Activated T-helper 1 cell treated with anti-CD3 and anti-CD28 coated beads, Interleukin-12 subunit alpha, Interleukin-12 subunit beta, Interleukin-2, Interleukin-4 antibody, amounts not matched to agents 30 ng/mL and 10 ng/mL and 1 ng/mL, durations not matched to agents 14 hours and 24 hours and 36 hours (primary cell): ENCODE results near the gene SGCE. TPM values are rescaled to one million over a fixed set of nuclear protein-coding genes. Genes with fewer than 3 reads are reported as not detected.

ENCODE experiments used
- DNase-seq: peaks from one replicate; pipeline ENCODE4 v3.0.0; 2021; ENCODE audit warnings: low spot score
- H3K27ac Mint-ChIP-seq: one replicate; pipeline ENCODE4 v1.8.0; 2021; ENCODE audit warnings: mild to moderate bottlenecking, mixed read lengths
- H3K27me3 Mint-ChIP-seq: one replicate; pipeline ENCODE4 v1.8.0; 2022; ENCODE audit warnings: mild to moderate bottlenecking, moderate library complexity, mixed read lengths; ENCODE audit not compliant: insufficient read depth
- H3K36me3 Mint-ChIP-seq: one replicate; pipeline ENCODE4 v1.8.0; 2021; ENCODE audit warnings: low read depth, mixed read lengths
- H3K4me1 Mint-ChIP-seq: one replicate; pipeline ENCODE4 v1.8.0; 2021; ENCODE audit warnings: low read depth, mixed read lengths
- H3K4me3 Mint-ChIP-seq: one replicate; pipeline ENCODE4 v1.8.0; 2021; ENCODE audit warnings: mild to moderate bottlenecking, moderate library complexity, mixed read lengths
- H3K9me3 Mint-ChIP-seq: one replicate; pipeline ENCODE4 v1.8.0; 2021; ENCODE audit warnings: mixed read lengths
- intact Hi-C: fragments of 100-400 bp; cut with micrococcal nuclease; formaldehyde crosslinking; loops from one replicate; pipeline ENCODE4 v1.15.1; 2024
- total RNA-seq: library from RNA; stranded (reverse); gene quantifications from 2 replicates; pipeline ENCODE4 v1.2.3, GENCODE V29; 2022

The SGCE gene
- total RNA-seq, 1 donor from 2014 or later, result not detected

- H3K4me1 Mint-ChIP-seq, result peaks cover 19% of the 10 kb centered on the region
- H3K4me3 Mint-ChIP-seq, result peak overlapping the region; percentile 83
- H3K9me3 Mint-ChIP-seq, result no peaks in the 10 kb centered on the region
- H3K27ac Mint-ChIP-seq, result no peak overlapping the region
- DNase-seq, result no peak
- H3K36me3 Mint-ChIP-seq, result no peaks in the 10 kb centered on the region
- intact Hi-C loops, result loop anchor here (2.0 to 5.0 kb wide), 3 partner anchors 22 to 1423 kb away; partner anchors contain the start of gene VPS50
- H3K27me3 Mint-ChIP-seq, result peaks cover 41% of the 10 kb centered on the region
Measured at GRCh38 chr7:94655126-94655847, 646 bp downstream of the SGCE start.

GRCh38 chr7:94654783-94655125, 1.2 kb downstream of the SGCE start:
- Mint-ChIP-seq H3K27me3 (peaks cover 44% of the 10 kb centered on the region), H3K9me3 (no peaks in the 10 kb centered on the region), H3K4me1 (peaks cover 19% of the 10 kb centered on the region), H3K27ac (no peak overlapping the region), H3K4me3 (peak overlapping the region; percentile 76), H3K36me3 (no peaks in the 10 kb centered on the region)
- no peak for DNase-seq
- intact Hi-C loops, result loop anchor here (1.0 to 5.0 kb wide), 4 partner anchors 22 to 1422 kb away; partner anchors contain the start of genes CASD1 and VPS50

- Mint-ChIP-seq H3K9me3 (no peaks in the 10 kb centered on the region), H3K4me3 (no peak overlapping the region), H3K27ac (no peak overlapping the region), H3K36me3 (no peaks in the 10 kb centered on the region), H3K4me1 (peaks cover 8% of the 10 kb centered on the region), H3K27me3 (peaks cover 48% of the 10 kb centered on the region)
- no peak for DNase-seq
- intact Hi-C loops, result no loop called here
Measured at GRCh38 chr7:94650147-94651051, 5.5 kb downstream of the SGCE start.

- Mint-ChIP-seq H3K4me3 (no peak overlapping the region), H3K27me3 (peaks cover 39% of the 10 kb centered on the region), H3K9me3 (no peaks in the 10 kb centered on the region), H3K4me1 (no peaks in the 10 kb centered on the region), H3K36me3 (no peaks in the 10 kb centered on the region), H3K27ac (no peak overlapping the region)
- intact Hi-C loops, result no loop called here
- DNase-seq, result no peak
Measured at GRCh38 chr7:94649450-94649849, 6.5 kb downstream of the SGCE start.

GRCh38 chr7:94648731-94649130, 7.2 kb downstream of the SGCE start:
- Mint-ChIP-seq H3K36me3 (no peaks in the 10 kb centered on the region), H3K9me3 (no peaks in the 10 kb centered on the region), H3K27ac (no peak overlapping the region), H3K4me1 (no peaks in the 10 kb centered on the region), H3K4me3 (no peak overlapping the region), H3K27me3 (peaks cover 37% of the 10 kb centered on the region)
- DNase-seq, result no peak
- intact Hi-C loops, result no loop called here

GRCh38 chr7:94647295-94647694, 8.6 kb downstream of the SGCE start:
- no peaks in the 10 kb centered on the region for H3K36me3 Mint-ChIP-seq
- H3K27ac Mint-ChIP-seq, result no peak overlapping the region
- H3K4me1 Mint-ChIP-seq, result no peaks in the 10 kb centered on the region
- intact Hi-C loops, result no loop called here
- no peak overlapping the region for H3K4me3 Mint-ChIP-seq
- DNase-seq, result no peak
- peaks cover 32% of the 10 kb centered on the region for H3K27me3 Mint-ChIP-seq
- no peaks in the 10 kb centered on the region for H3K9me3 Mint-ChIP-seq

- Mint-ChIP-seq H3K27ac (no peak overlapping the region), H3K9me3 (no peaks in the 10 kb centered on the region), H3K27me3 (peaks cover 18% of the 10 kb centered on the region), H3K4me1 (no peaks in the 10 kb centered on the region), H3K36me3 (no peaks in the 10 kb centered on the region), H3K4me3 (no peak overlapping the region)
- no peak for DNase-seq
- intact Hi-C loops, result no loop called here
Measured at GRCh38 chr7:94643771-94644545, 12.0 kb downstream of the SGCE start.

- DNase-seq, result no peak
- H3K36me3 Mint-ChIP-seq, result no peaks in the 10 kb centered on the region
- H3K9me3 Mint-ChIP-seq, result no peaks in the 10 kb centered on the region
- H3K4me1 Mint-ChIP-seq, result no peaks in the 10 kb centered on the region
- no peak overlapping the region for H3K4me3 Mint-ChIP-seq
- intact Hi-C loops, result no loop called here
- H3K27me3 Mint-ChIP-seq, result peaks cover 15% of the 10 kb centered on the region
- no peak overlapping the region for H3K27ac Mint-ChIP-seq
Measured at GRCh38 chr7:94642838-94643653, 12.9 kb downstream of the SGCE start.

GRCh38 chr7:94639384-94639783, 16.5 kb downstream of the SGCE start:
- intact Hi-C loops, result no loop called here
- Mint-ChIP-seq H3K4me1 (no peaks in the 10 kb centered on the region), H3K27ac (no peak overlapping the region), H3K4me3 (no peak overlapping the region), H3K36me3 (no peaks in the 10 kb centered on the region), H3K9me3 (no peaks in the 10 kb centered on the region), H3K27me3 (peaks cover 15% of the 10 kb centered on the region)
- DNase-seq, result no peak

GRCh38 chr7:94635687-94636086, 20.2 kb downstream of the SGCE start:
- no peaks in the 10 kb centered on the region for H3K4me1 Mint-ChIP-seq
- DNase-seq, result no peak
- H3K36me3 Mint-ChIP-seq, result no peaks in the 10 kb centered on the region
- no peak overlapping the region for H3K27ac Mint-ChIP-seq
- intact Hi-C loops, result no loop called here
- peaks cover 5% of the 10 kb centered on the region for H3K27me3 Mint-ChIP-seq
- no peak overlapping the region for H3K4me3 Mint-ChIP-seq
- no peaks in the 10 kb centered on the region for H3K9me3 Mint-ChIP-seq

GRCh38 chr7:94634502-94634901, 21.4 kb downstream of the SGCE start:
- Mint-ChIP-seq H3K27me3 (peaks cover 5% of the 10 kb centered on the region), H3K9me3 (no peaks in the 10 kb centered on the region), H3K27ac (peak overlapping the region; percentile 60), H3K36me3 (no peaks in the 10 kb centered on the region), H3K4me3 (no peak overlapping the region), H3K4me1 (no peaks in the 10 kb centered on the region)
- no peak for DNase-seq
- intact Hi-C loops, result no loop called here

GRCh38 chr7:94633687-94634086, 22.2 kb downstream of the SGCE start:
- H3K27ac Mint-ChIP-seq, result no peak overlapping the region
- intact Hi-C loops, result loop anchor here (2.0 kb wide), 1 partner anchor 21 kb away; no protein-coding TSS in a partner anchor
- H3K9me3 Mint-ChIP-seq, result no peaks in the 10 kb centered on the region
- no peak for DNase-seq
- peaks cover 5% of the 10 kb centered on the region for H3K27me3 Mint-ChIP-seq
- H3K4me1 Mint-ChIP-seq, result no peaks in the 10 kb centered on the region
- H3K4me3 Mint-ChIP-seq, result no peak overlapping the region
- H3K36me3 Mint-ChIP-seq, result no peaks in the 10 kb centered on the region
